GM19467 (cell line): ENCODE data around the gene NCAM2.
"Not testable (repeated sequence)": the region's sequence is repeated elsewhere in the genome, so short reads cannot be mapped to it uniquely, and the experiment has no call there.

Experiments
- ATAC-seq: cut with Tn5 transposase; IDR thresholded peaks from one replicate; pipeline ENCODE4 v1.9.1; 2021; ENCODE audit warnings: mild to moderate bottlenecking, moderate library complexity; ENCODE audit not compliant: unreplicated experiment

NCAM2 gene

GRCh38 chr21:21101911-21102310, 103.7 kb downstream of the NCAM2 start:
- no peak for ATAC-seq

- ATAC-seq, result no peak
These were observed 104.7 kb downstream of the NCAM2 start for GRCh38 chr21:21102896-21103295.

GRCh38 chr21:21103692-21104091, 105.5 kb downstream of the NCAM2 start:
- ATAC-seq, result no peak

GRCh38 chr21:21109736-21110135, 111.5 kb downstream of the NCAM2 start:
- ATAC-seq, result no peak

- no peak for ATAC-seq
These were observed 113.2 kb downstream of the NCAM2 start for GRCh38 chr21:21111309-21111920.

GRCh38 chr21:21114461-21114860, 116.3 kb downstream of the NCAM2 start:
- no peak for ATAC-seq

- no peak for ATAC-seq
These were observed 120.9 kb downstream of the NCAM2 start for GRCh38 chr21:21119091-21119490.

- no peak for ATAC-seq
These were observed 124.5 kb downstream of the NCAM2 start for GRCh38 chr21:21122680-21123079.

GRCh38 chr21:21132390-21132789, 134.2 kb downstream of the NCAM2 start:
- ATAC-seq, result no peak

GRCh38 chr21:21137986-21138385, 139.8 kb downstream of the NCAM2 start:
- ATAC-seq, result no peak

- no peak for ATAC-seq
These were observed 148.6 kb downstream of the NCAM2 start for GRCh38 chr21:21146587-21147373.

- no peak for ATAC-seq
These were observed 149.2 kb downstream of the NCAM2 start for GRCh38 chr21:21147374-21147745.

GRCh38 chr21:21148009-21148408, 149.8 kb downstream of the NCAM2 start:
- no peak for ATAC-seq

- no peak for ATAC-seq
These were observed 150.3 kb downstream of the NCAM2 start for GRCh38 chr21:21148514-21148913.

GRCh38 chr21:21149445-21149844, 151.2 kb downstream of the NCAM2 start:
- not testable (repeated sequence) for ATAC-seq

GRCh38 chr21:21151231-21151630, 153.0 kb downstream of the NCAM2 start:
- ATAC-seq, result no peak

- no peak for ATAC-seq
These were observed 158.2 kb downstream of the NCAM2 start for GRCh38 chr21:21156397-21156796.

- ATAC-seq, result no peak
These were observed 158.7 kb downstream of the NCAM2 start for GRCh38 chr21:21156957-21157356.

- ATAC-seq, result no peak
These were observed 160.2 kb downstream of the NCAM2 start for GRCh38 chr21:21158376-21158918.

- ATAC-seq, result no peak
These were observed 161.2 kb downstream of the NCAM2 start for GRCh38 chr21:21159253-21159899.

- no peak for ATAC-seq
These were observed 164.6 kb downstream of the NCAM2 start for GRCh38 chr21:21162786-21163185.

- peak; percentile 61 for ATAC-seq
These were observed 165.7 kb downstream of the NCAM2 start for GRCh38 chr21:21163904-21164303.
